Muscle layer of duodenum (tissue), 2 donors: ENCODE data around the gene DGKE.

Experiments used
- H3K27ac ChIP-seq: one replicate; pipeline ENCODE4 v1.7.0; 2013; ENCODE audit warnings: mild to moderate bottlenecking, low read length
- H3K27me3 ChIP-seq: one replicate; pipeline ENCODE4 v1.7.0; 2013; ENCODE audit warnings: low read depth, mild to moderate bottlenecking, control low read depth, low read length
- H3K36me3 ChIP-seq, 2 donors: one replicate each; pipeline ENCODE4 v1.7.0; 2013; ENCODE audit warnings: low read length in 2 of 2, control low read depth in 1 of 2, mild to moderate bottlenecking in 1 of 2; ENCODE audit not compliant: insufficient read depth in 2 of 2, control insufficient read depth in 1 of 2
- H3K4me1 ChIP-seq, 2 donors: one replicate each; pipeline ENCODE4 v1.7.0; 2013; ENCODE audit warnings: low read length in 2 of 2, mild to moderate bottlenecking in 2 of 2, control low read depth in 1 of 2, moderate library complexity in 1 of 2; ENCODE audit not compliant: insufficient read depth in 2 of 2, control insufficient read depth in 1 of 2
- H3K4me3 ChIP-seq, 2 donors: one replicate each; pipeline ENCODE4 v1.7.0; 2013; ENCODE audit warnings: low read length in 2 of 2, low read depth in 1 of 2, mild to moderate bottlenecking in 1 of 2
- H3K9me3 ChIP-seq, 2 donors: one replicate each; pipeline ENCODE4 v1.7.0; 2013; ENCODE audit warnings: low read length in 2 of 2, control low read depth in 1 of 2, mild to moderate bottlenecking in 1 of 2; ENCODE audit not compliant: control insufficient read depth in 1 of 2
- donor health status: healthy.

Gene DGKE

DNA sequence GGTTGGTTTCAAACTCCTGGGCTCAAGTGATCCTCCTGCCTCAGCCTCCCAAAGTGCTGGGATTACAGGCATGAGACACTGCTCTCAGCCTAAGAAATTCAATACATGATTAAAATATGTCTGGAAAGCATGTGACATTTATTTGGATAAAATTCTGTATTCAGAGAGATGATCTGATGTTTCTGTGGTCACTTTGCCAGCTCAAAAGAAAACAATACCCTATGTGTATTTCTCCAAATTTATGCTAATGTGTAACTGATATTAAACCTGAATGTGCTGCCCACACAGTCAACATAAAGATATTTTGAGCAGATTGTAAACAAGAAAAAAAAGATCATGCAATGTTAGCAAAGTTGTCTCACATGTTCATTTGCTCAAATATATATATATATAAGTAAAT is 16.9 kb upstream of the DGKE start:
- H3K27ac ChIP-seq: no peak overlapping the region
- no peaks in the 10 kb centered on the region for H3K9me3 ChIP-seq
- no peaks in the 10 kb centered on the region for H3K27me3 ChIP-seq
- no peaks in the 10 kb centered on the region for H3K4me1 ChIP-seq
- no peak overlapping the region for H3K4me3 ChIP-seq
- H3K36me3 ChIP-seq: no peaks in the 10 kb centered on the region

DNA sequence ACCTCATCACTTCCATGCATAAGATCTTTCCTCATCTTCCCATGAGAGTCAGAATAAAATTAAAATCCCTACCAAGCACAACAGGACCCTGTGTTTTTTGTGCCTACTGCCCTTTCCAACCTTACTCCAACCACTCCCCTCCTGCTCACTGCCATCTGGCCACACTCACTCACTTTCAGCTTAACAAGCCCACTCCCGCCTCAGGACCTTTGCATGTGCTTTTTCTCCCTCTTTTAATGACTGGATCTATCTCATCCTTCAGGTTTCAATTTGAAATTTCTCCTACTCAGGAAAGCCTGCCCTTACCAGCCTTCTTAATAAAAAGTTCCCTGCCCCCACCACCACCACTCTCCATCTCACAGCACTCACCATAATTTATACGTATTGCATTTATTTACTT is 14.9 kb upstream of the DGKE start:
- no peak overlapping the region for H3K27ac ChIP-seq
- no peaks in the 10 kb centered on the region for H3K27me3 ChIP-seq
- H3K4me1 ChIP-seq: no peaks in the 10 kb centered on the region
- H3K4me3 ChIP-seq: no peak overlapping the region
- H3K9me3 ChIP-seq: no peaks in the 10 kb centered on the region
- H3K36me3 ChIP-seq: no peaks in the 10 kb centered on the region

DNA sequence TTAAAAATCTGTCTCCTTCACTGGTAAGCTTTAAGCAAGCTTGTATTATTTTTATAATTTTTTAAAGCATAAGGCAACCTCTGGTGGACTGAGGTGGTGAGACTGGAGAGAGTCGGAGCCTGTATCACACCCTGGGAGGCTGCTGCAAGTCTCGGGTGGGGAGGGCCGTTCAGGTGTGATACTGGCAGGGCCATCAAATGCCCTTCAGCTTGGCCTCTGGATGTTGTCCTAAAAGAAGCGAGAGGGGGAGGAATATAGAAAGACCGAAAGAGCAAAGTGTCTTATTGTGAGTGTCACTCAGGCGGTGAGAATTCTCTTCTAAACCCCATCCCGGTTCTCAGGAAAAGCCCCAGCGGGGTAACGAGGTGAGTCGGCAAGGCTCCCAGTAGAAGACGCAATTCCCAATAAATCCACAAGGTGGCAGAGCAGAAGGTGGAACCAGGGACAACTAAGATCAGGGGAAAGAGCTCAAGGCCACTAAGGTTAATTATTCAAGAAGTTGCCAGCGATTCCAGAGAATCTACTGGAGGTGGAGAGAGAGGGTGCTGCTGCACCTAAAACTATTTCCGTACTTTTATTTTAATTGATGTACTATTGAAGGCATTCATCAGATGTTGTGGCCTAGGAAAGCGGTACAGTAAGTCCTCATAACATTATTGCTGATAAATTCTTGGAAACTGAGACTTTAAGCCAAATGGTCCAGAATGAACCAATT is 14.4 kb upstream of the DGKE start:
- no peak overlapping the region for H3K27ac ChIP-seq
- H3K4me1 ChIP-seq: no peaks in the 10 kb centered on the region
- H3K27me3 ChIP-seq: no peaks in the 10 kb centered on the region
- H3K36me3 ChIP-seq: no peaks in the 10 kb centered on the region
- no peaks in the 10 kb centered on the region for H3K9me3 ChIP-seq
- H3K4me3 ChIP-seq: no peak overlapping the region

DNA sequence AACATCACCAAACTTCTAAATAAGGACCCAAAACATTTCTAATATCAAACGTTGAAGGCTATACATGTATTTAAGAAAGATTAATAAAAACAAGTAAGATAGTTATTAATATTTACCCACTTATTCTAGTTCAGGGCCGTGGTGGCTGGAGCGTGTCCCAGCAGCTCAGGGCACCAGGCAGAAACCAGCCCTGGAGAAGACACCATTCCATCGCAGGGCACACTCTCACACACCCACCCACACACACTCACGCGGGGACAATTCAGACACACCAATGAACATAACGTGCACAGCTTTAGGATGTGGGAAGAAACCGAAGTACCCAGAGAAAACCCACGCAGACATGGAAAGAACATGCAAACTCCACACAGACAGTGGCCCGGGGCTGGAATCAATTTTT is 13.7 kb upstream of the DGKE start:
- no peaks in the 10 kb centered on the region for H3K27me3 ChIP-seq
- no peak overlapping the region for H3K4me3 ChIP-seq
- no peaks in the 10 kb centered on the region for H3K9me3 ChIP-seq
- no peaks in the 10 kb centered on the region for H3K4me1 ChIP-seq
- no peak overlapping the region for H3K27ac ChIP-seq
- no peaks in the 10 kb centered on the region for H3K36me3 ChIP-seq

DNA sequence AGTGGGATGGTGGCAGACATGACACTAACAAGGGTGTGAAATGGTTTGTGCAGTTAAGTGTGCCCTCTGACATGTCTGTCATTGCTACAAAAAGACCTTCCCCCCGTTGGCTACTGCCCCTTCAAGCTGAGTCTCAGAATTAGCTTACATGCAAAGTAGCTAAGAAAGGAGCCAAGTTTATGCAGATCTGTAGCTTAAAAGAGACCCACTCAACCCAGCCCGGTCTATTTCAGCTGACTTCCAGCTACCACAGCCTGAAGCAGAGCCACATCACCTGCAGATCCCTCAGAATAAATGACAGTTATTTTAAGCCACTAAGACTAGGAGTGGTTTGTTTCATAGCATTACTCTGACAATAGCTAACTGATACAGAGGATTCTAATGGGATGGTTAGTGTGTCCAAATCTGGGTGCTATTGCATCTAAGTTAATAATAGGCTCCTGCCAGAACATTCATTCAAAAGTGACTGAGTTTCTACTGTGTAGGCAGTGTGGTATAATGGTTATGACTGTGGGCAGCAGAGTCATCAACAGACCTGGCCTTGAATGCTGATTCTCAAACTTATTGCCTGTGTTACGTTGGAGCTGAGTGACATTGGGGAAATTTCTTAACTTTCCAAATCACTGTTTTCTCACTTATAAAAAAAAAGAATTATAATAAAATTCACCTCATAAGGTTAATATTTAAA is 12.0 kb upstream of the DGKE start:
- H3K9me3 ChIP-seq: no peaks in the 10 kb centered on the region
- no peaks in the 10 kb centered on the region for H3K36me3 ChIP-seq
- H3K4me1 ChIP-seq: peaks cover 0 to 4% of the 10 kb centered on the region in 2 donors
- no peak overlapping the region for H3K4me3 ChIP-seq
- H3K27ac ChIP-seq: no peak overlapping the region
- H3K27me3 ChIP-seq: no peaks in the 10 kb centered on the region

DNA sequence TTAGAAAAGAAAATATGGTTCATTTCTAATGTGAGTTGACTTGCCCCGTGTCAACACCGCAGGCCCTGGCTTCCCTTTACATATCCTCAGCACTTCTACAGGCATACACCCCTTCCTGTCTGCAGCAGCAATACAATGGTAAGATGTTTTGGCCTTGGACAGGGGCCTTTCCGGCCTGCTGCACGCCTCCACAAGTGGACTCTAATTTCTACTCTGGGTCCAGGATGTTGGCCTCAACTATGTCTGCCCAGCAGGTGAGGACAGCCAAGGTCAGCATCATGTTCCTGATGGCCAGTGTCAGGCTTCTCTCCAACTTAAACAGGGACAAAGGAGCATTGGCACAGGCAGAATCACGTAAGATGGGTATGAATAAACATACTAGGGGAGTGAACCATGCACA is 11.2 kb upstream of the DGKE start:
- no peaks in the 10 kb centered on the region for H3K36me3 ChIP-seq
- H3K9me3 ChIP-seq: no peaks in the 10 kb centered on the region
- peaks cover 0 to 4% of the 10 kb centered on the region in 2 donors for H3K4me1 ChIP-seq
- no peak overlapping the region for H3K4me3 ChIP-seq
- no peak overlapping the region for H3K27ac ChIP-seq
- H3K27me3 ChIP-seq: no peaks in the 10 kb centered on the region

DNA sequence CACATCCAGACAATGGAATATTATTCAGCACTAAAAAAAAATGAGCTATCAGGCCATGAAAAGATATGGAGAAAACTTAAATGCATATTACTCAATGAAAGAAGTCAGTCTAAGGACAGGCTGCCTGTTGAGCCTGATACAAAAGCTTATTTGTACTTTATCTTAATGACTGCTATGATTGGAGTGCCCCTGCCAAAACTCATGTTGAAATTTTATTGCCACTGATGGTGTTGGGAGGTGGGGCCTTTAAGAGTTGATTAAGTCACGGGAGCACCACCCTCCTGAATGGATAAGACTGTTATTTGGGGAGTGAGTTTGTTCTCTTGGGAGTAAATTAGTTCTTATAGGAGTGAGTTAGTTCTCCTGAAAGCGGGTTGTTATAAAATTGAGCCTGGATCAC is 10.1 kb upstream of the DGKE start:
- H3K4me1 ChIP-seq: peaks cover 0 to 4% of the 10 kb centered on the region in 2 donors
- no peak overlapping the region for H3K4me3 ChIP-seq
- H3K27ac ChIP-seq: no peak overlapping the region

DNA sequence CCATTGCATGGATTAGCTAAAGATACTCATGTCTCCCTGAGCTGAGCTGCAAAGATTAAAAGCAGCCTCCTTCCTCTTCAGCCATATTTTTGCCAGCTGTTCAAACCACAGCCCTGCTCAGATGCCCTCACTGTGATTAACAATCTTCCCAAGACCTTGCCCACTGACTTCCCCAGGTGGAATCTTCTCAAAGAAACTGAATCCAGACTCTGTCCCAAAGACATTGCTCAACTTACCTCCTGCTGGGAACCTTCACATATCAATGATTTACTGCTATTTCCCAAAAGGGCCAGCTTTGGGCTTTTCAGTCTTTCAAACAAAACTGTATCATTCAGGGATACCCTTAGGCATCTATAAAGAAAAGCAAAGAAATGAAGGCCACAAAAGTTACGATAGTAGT is 9.4 kb upstream of the DGKE start:
- Histone ChIP-seq H3K9me3 (no peaks in the 10 kb centered on the region), H3K4me3 (no peak overlapping the region), H3K36me3 (no peaks in the 10 kb centered on the region), H3K4me1 (peaks cover 0 to 4% of the 10 kb centered on the region in 2 donors), H3K27ac (no peak overlapping the region), H3K27me3 (no peaks in the 10 kb centered on the region)

More for the DNA sequence above, 10.1 kb upstream of the DGKE start:
- no peaks in the 10 kb centered on the region for H3K9me3 ChIP-seq
- H3K36me3 ChIP-seq: no peaks in the 10 kb centered on the region
- H3K27me3 ChIP-seq: no peaks in the 10 kb centered on the region

DNA sequence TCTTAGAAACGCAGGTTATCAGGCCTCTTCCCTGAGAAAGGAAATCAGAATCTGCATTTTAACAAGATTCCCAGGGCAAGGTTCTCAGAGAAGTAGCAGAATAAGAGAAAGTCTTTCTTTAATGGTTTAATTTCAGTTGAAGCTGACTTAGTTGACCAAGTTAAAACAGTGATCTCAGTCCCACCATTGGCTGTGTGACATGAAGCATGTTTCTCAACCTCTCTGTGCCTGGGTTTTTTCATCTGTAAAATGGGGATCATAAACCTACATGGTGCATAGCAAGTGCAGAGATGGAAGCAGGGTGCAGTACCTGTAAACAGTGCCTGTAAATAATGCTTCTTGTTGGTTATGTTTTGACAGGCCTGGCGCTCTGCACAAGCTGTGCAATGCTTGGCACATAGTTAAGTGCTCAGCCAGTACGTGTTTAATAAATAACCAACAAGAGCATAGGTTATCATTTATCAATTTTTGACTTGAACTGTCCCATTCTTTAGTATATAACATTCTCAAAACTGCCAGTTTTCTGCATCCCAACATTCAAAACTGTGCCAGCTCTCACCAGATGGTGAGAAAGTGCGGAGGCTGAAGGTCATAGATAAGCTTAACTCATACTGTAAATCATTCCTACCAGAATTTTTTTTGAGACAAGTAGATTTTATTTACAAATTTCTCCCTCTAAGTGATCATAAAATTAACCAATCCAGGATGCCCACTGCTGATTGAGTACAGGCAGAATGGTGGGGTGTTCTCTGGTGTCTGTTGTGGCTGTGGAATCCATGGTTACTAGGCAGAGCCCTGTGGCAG is 7.1 kb upstream of the DGKE start:
- no peaks in the 10 kb centered on the region for H3K9me3 ChIP-seq
- no peaks in the 10 kb centered on the region for H3K27me3 ChIP-seq
- no peak overlapping the region for H3K27ac ChIP-seq
- no peaks in the 10 kb centered on the region for H3K36me3 ChIP-seq
- peaks cover 0 to 4% of the 10 kb centered on the region in 2 donors for H3K4me1 ChIP-seq
- H3K4me3 ChIP-seq: no peak overlapping the region

DNA sequence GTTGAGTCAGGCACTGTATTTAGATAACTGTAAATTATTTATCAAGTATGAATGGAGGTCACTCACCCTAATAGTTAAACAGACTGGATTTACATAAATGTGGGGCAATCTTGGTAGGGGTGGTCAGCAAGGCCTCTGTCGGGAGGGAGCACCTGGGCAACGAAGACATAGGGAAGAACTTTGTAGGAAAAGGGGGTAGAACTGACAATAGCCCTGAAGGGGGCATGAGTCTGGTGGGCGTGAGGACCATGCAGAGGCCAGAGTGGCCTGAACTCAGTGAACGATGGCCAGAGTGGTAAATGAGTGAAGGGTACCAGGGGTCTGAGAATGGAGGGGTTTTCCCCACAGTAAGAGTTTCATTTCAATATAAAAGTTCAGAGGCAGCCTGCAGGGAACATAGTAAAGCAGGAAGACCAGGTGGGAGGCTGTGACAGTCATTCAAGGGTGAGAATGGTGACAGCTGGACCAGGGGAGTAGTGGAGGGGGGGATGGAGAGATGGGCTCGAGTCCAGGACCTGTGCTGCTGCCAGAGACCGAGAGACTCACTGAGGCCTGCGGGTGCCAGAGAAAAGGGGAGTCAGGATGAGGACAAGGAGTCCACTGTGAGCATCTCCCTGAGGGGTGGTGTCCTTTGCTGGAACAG is 3.1 kb upstream of the DGKE start:
- Histone ChIP-seq H3K27ac (no peak overlapping the region), H3K36me3 (no peaks in the 10 kb centered on the region), H3K27me3 (no peaks in the 10 kb centered on the region), H3K4me1 (peaks cover 10 to 24% of the 10 kb centered on the region in 2 donors), H3K4me3 (no peak overlapping the region), H3K9me3 (no peaks in the 10 kb centered on the region)
